Lower leg skin (tissue), 4 donors: ENCODE data around the gene FBXO8. TPM values are rescaled to one million over a fixed set of nuclear protein-coding genes. Genes with fewer than 3 reads are reported as not detected.

Experiments
- DNase-seq, 2 donors: peaks; one replicate each; pipeline ENCODE4 v3.0.0-alpha.2; 2019; ENCODE audit warnings: low spot score in 2 of 2
- H3K4me3 ChIP-seq: fragments of 200-600 bp; sonication (generic); 2 replicates; pipeline ENCODE4 v1.5.1; 2017; ENCODE audit warnings: mild to moderate bottlenecking, low read depth; ENCODE audit not compliant: poor library complexity, severe bottlenecking
- CTCF ChIP-seq, 3 donors: fragments of 450-650 bp; IDR thresholded peaks; one replicate each; pipeline ENCODE4 v1.5.1; 2016; ENCODE audit warnings: antibody characterized with exemption in 3 of 3, mild to moderate bottlenecking in 3 of 3, moderate library complexity in 2 of 3
- POLR2A ChIP-seq, 2 donors: fragments of 450-650 bp; IDR thresholded peaks; one replicate each; pipeline ENCODE4 v1.6.1; 2016 to 2017; ENCODE audit warnings: antibody characterized with exemption in 2 of 2, mild to moderate bottlenecking in 1 of 2, moderate library complexity in 1 of 2
- WGBS, 2 donors: methylation state at CpG; one replicate each; pipeline ENCODE4 v1.1.5; 2018; 5-methylcytosine and 5-hydroxymethylcytosine counted together
- intact Hi-C: fragments of 100-400 bp; cut with DNase I; formaldehyde crosslinking; loops from one replicate; pipeline ENCODE4 v1.15.0; 2023; ENCODE audit warnings: low total_unique reads
- total RNA-seq, 4 donors: library from RNA; depleted of rRNA; stranded (reverse); fragments of >200 nt; gene quantifications; one replicate each; pipeline ENCODE4 v1.1.0, GENCODE V29; 2016

The FBXO8 gene
- total RNA-seq, 4 donors from 2014 or later: 35.6 to 58.3 (median 47.2) TPM

DNA sequence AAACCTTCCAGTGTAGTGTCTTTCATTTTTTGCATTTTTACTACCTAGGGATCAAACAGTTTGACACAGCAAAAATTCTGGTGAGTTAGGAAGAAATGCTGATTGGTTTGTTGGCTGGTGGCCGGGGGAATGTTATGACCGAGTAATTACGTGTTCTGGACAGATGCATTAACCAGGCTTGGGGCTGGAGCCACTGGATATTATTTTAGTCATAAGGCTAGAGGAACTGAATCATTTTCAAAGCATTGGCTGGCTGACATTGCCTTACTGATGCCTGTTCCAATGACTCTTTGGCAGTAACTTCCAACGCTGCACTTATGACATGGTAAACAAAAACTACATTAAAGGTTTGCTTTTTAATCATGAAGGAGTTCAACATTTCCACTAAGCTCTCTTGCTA, 84.6 kb downstream of the FBXO8 start:
- TF ChIP-seq CTCF (IDR thresholded peaks at IDR 0.05) (no peak), POLR2A (IDR thresholded peaks at IDR 0.05) (no peak)
- no peak for DNase-seq
- no peak overlapping the region for H3K4me3 ChIP-seq
- intact Hi-C loops: no loop called here
- 54 to 56% methylated on average over 4 of the region's 4 CpGs for WGBS, 2 donors

DNA sequence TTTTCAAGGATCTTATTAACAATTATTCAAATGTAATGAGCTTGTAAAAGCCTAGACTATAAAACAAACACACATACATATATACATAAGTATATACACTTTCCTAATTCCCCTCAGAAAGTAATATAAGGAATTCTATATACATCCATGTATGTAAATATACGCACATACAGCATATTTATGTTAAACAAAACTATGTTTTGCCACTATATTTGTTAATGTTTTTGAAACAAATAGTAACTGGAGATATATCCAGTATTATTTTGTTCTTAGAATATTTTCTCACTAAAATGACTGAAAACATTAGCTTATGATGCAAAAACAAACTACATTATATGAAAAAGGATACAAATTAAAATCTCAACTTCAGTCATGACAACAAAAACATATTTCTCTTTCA, 85.1 kb downstream of the FBXO8 start:
- intact Hi-C loops: no loop called here
- WGBS, 2 donors: 96 to 100% methylated on average over 1 of the region's 1 CpG

DNA sequence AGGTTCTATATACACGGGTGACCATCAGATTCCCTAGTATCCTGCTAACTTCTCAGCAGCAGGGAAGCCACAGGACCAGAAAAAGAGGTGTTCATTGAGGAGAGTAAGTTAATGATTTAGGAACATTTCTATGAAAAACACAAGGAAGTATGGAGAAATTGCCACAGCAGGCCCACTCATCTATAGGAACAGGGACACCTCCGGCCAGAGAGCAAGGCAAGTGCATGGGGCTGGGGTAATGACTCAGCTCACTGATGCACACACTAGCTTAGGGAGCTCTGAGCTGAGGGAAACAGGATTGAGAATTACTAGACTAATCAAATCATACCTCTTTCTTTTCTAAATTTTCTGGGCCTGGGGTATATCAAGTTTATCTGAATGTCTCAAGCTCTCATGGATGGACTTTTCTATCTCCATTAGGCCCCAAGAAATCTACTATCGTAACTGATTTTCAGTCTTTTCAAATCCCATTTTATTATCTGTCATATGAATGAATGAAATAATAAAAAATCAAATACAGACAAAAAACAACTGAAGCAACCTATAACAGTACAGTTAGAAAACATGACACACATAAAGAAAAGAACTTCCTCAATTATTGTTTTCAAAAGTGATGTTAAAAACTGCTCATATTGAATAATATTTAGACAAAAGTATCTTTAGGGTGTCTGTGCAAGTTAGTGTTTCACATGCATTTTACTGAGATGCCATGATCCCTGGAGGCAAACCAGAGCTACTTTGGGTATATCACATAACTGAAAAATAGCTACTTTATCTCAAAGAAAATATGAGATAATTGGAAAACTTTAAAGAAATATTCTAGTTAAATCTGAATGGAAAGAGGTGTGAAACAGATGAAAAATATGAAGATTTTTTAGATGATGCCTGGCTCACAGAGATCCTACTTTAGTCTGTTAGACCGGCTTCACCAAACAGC, 89.8 kb downstream of the FBXO8 start:
- DNase-seq: no peak
- 91 to 93% methylated on average over 4 of the region's 4 CpGs for WGBS, 2 donors
- no peak overlapping the region for H3K4me3 ChIP-seq
- intact Hi-C loops: no loop called here
- TF ChIP-seq POLR2A (IDR thresholded peaks at IDR 0.05) (no peak), CTCF (IDR thresholded peaks at IDR 0.05) (no peak)

More for the DNA sequence above, 85.1 kb downstream of the FBXO8 start:
- TF ChIP-seq CTCF (IDR thresholded peaks at IDR 0.05): no peak
- no peak for TF ChIP-seq POLR2A (IDR thresholded peaks at IDR 0.05)
- no peak overlapping the region for H3K4me3 ChIP-seq
- DNase-seq: no peak

GRCh38 chr4:174192943-174193342, 90.5 kb downstream of the FBXO8 start:
- no peak for DNase-seq
- WGBS, 2 donors: 47 to 63% methylated on average over 4 of the region's 4 CpGs
- no peak overlapping the region for H3K4me3 ChIP-seq
- TF ChIP-seq POLR2A (IDR thresholded peaks at IDR 0.05): no peak
- no peak for TF ChIP-seq CTCF (IDR thresholded peaks at IDR 0.05)
- intact Hi-C loops: no loop called here

GRCh38 chr4:174190832-174191500, 92.5 kb downstream of the FBXO8 start:
- TF ChIP-seq CTCF (IDR thresholded peaks at IDR 0.05): no peak
- no peak for TF ChIP-seq POLR2A (IDR thresholded peaks at IDR 0.05)
- no peak for DNase-seq
- H3K4me3 ChIP-seq: no peak overlapping the region
- 76 to 85% methylated on average over 5 of the region's 5 CpGs for WGBS, 2 donors
- intact Hi-C loops: no loop called here
